Measurements from ENCODE around the gene GPHN. TPM values are rescaled to one million over a fixed set of nuclear protein-coding genes. Genes with fewer than 3 reads are reported as not detected.

GPHN gene
- 10 to 100 TPM; 21.3 to 24.9 TPM for total RNA-seq
- long read RNA-seq, donor 1, full-length matches to known transcripts = 3 of 16 reads
- long read RNA-seq, donor 1, partial matches to known transcripts = 3 of 16 reads
- long read RNA-seq, donor 1, other reads (novel, unspliced or antisense) = 10 of 16 reads
- long read RNA-seq, donor 2, full-length matches to known transcripts = 3 of 21 reads
- long read RNA-seq, donor 2, partial matches to known transcripts = 10 of 21 reads
- long read RNA-seq, donor 2, other reads (novel, unspliced or antisense) = 8 of 21 reads

DNA sequence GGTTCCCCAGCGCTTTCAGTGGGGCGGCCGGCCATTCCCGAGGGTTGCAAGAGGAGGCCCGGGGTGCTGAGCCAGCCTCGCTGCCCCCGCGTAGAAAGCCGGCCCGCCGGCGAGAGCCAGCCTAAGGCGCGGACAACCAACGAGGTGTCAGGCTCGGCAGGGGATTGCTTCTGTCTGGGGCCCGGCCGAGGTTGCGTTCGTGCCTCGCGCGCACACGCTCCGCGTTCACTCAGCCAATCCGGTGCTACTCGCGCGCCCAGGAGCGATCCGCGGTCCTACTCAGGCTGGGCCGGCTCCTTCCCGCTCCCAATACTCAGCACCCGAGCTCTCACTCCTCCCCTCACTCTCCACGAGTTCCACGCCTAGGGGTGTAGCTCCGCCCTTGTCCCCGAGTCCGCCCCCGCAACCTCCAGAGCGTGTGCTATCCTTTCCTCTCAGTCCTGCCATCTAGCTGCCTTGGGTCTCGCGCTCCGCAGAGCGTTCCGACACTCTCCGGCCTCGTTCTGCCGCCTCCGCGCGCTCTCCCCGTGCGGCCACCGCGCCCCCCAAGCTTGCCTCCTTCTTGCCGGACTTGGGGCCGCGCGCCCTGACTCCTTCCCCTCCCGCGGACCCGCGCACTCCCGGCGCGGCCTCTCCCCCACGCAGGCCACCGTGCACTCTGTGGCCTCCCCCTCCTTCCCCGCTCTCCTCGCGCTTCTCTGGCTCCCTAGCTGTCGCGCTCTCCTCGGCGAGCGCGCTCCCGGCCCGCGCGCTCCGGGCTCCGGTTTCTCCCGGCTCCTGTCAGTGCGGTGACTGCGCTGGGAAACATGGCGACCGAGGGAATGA lies at the start of gene GPHN:
GPHN (plus strand) TSS at position 426 of the 825 bp plus-strand sequence.
- intact Hi-C loops (cut with DNase I) = no loop called here
- DNase-seq (ENCODE audit: low spot score) = peak; percentile 98

- DNase-seq (ENCODE audit: low spot score) = no peak
- intact Hi-C loops (cut with DNase I) = no loop called here
Measured at GRCh38 chr14:66459603-66460002, 48.3 kb upstream of the GPHN start.

DNA sequence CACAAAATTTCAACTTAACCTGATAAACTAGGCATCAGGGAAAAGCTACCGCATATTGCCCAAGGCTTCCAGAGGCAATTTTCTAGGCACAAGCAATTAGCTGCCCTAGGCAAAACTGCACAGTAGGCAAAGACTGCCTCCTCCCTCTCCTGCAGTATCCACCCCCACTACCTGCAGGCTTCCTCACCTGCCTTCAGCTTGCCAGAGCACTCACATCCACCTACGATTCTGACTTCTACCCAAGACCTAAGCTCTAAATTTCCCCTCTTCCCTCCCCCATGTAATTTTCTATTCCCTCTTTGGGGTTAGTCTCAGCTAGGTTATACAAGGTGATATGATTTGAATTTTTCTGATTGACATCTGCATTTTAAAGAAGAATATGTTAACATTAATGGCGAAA lies 43.7 kb upstream of the GPHN start:
- DNase-seq (ENCODE audit: low spot score) = no peak
- intact Hi-C loops (cut with DNase I) = no loop called here

- DNase-seq (ENCODE audit: low spot score) = no peak
- intact Hi-C loops (cut with DNase I) = no loop called here
Measured at GRCh38 chr14:66468778-66469367, 39.1 kb upstream of the GPHN start.

GRCh38 chr14:66471584-66471983 lies 36.4 kb upstream of the GPHN start:
- intact Hi-C loops (cut with DNase I) = no loop called here
- DNase-seq (ENCODE audit: low spot score) = no peak

GRCh38 chr14:66472251-66472650 lies 35.7 kb upstream of the GPHN start:
- DNase-seq (ENCODE audit: low spot score) = no peak
- intact Hi-C loops (cut with DNase I) = no loop called here

DNA sequence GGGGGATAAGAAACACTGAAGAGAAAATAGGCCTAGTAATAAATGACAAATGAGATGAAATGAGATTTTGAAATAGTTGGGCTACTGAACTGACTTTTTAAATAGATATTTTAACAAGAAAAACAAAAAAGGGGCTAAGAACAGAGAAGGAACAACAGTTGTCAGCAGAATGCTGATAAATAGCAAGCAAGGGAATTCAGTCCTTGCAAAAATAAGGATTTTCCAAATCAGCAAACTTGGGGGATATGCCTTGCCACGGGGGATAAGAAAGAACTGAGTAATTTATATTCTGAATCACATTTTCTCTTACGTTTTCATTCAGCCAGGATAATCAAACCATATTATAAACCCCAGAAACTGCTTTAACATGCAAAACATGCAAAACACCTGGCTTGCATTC lies 34.7 kb upstream of the GPHN start:
- DNase-seq (ENCODE audit: low spot score) = no peak
- intact Hi-C loops (cut with DNase I) = no loop called here

DNA sequence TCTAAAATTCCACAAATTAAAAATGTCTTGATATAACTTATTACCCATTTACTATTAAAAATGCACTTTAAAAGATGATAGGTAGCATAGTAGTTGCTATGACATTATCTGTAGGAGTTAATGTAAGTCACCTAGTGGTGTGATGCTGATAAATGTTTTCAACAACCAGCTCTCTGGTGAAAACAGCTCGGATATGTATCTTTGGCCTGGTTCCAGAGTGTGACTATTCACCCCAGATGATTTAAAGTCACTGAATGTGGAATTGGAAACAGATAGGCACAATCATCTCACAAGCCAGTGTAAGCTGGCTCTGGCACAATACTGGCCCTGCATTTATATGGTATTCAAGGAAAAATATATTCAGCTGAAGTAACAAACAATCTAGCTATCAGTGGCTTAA lies 31.0 kb upstream of the GPHN start:
- intact Hi-C loops (cut with DNase I) = no loop called here
- no peak for DNase-seq (ENCODE audit: low spot score)

- intact Hi-C loops (cut with DNase I) = no loop called here
- no peak for DNase-seq (ENCODE audit: low spot score)
Measured at GRCh38 chr14:66477567-66477966, 30.4 kb upstream of the GPHN start.

DNA sequence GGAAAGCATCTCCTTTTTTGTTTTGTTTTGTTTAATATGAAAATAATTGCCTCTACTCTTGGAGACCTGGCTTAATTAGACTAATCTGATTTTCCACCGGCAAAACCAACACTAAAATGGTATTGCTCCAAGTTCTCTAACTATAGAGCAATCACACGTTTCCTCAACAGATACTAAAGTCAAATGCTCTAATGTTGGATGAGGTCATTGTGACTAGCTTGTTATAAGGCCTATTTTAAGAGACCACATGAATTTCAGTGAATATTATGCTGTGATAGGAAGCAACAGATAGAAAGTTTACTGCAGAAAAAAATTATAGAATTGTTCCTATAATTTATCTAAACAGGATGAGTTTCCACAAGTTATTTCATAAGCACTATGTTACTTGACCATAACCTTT lies 25.1 kb upstream of the GPHN start:
- intact Hi-C loops (cut with DNase I) = no loop called here
- DNase-seq (ENCODE audit: low spot score) = no peak

DNA sequence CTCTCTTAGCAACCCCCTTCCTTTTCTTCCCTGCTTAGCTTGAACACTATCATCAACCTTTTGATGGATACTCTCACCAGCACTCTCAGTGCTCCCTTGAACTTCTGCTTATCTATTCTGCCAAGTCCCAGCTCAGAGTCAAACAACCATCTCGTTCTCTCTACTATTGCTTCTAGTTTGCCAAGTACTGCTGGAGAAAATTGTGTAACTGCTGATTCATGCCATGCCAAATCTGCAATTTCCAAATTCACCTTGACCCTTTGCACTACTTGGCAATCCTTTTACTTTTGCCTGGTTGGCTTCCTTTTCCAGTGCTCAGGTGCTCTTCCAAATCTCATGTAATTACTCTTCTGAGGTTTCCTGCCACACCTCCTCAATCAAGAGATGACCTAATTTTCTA lies 24.6 kb upstream of the GPHN start:
- no peak for DNase-seq (ENCODE audit: low spot score)
- intact Hi-C loops (cut with DNase I) = no loop called here

DNA sequence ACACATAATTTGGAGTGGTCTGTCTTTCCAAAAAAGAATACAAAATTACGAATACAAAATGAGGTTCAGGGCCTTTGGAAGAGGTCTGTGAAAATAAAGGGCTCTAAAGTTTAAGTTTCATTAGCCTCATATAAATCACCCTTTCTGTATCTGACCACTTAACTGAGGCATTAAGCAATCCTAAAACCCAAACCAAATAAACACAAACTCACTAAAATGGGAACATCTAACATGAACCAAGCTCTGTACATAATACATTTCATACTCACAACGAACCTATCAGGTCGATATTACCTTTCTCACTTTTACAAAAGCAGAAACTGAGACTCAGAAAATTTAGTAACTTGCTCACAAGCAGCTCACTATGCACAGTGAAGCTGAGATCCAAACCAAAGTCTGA lies 22.9 kb upstream of the GPHN start:
- intact Hi-C loops (cut with DNase I) = no loop called here
- DNase-seq (ENCODE audit: low spot score) = no peak

- intact Hi-C loops (cut with DNase I) = no loop called here
- no peak for DNase-seq (ENCODE audit: low spot score)
Measured at GRCh38 chr14:66485910-66486421, 22.0 kb upstream of the GPHN start, which contains the start of gene CCDC196. CCDC196 (plus strand) TSS chr14:66486371; CDS start chr14:66486503, 132 bp downstream.

GRCh38 chr14:66487164-66487563 lies 20.8 kb upstream of the GPHN start:
- no peak for DNase-seq (ENCODE audit: low spot score)
- intact Hi-C loops (cut with DNase I) = no loop called here

GRCh38 chr14:66490143-66491111 lies 17.5 kb upstream of the GPHN start:
- intact Hi-C loops (cut with DNase I) = loop anchor here in 1 of 2 donors (10.0 kb wide), 1 partner anchor 624 kb away; no protein-coding TSS in a partner anchor
- DNase-seq (ENCODE audit: low spot score) = no peak

DNA sequence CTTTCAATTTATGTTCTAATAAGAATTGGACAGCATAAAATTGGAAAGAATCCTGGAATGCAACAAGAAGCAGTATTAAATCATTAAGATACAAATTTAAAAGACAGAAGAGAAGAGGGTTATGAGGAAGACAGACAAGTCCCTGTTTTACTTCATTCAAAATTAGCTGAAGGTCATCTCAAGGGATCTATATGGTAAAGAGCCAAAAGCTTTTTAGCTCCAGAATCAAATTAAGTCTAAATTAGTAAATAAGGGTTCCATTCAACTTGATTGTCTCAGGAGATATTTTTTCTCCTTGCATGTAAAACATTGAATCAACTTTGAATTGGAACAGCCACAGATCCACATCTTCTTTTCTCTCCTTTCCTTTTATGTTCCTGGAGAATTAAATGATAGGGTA lies 14.2 kb upstream of the GPHN start:
- intact Hi-C loops (cut with DNase I) = loop anchor here in 1 of 2 donors (10.0 kb wide), 1 partner anchor 621 kb away; no protein-coding TSS in a partner anchor
- DNase-seq (ENCODE audit: low spot score) = no peak

- DNase-seq (ENCODE audit: low spot score) = no peak
- intact Hi-C loops (cut with DNase I) = loop anchor here in 1 of 2 donors (10.0 kb wide), 1 partner anchor 619 kb away; no protein-coding TSS in a partner anchor
Measured at GRCh38 chr14:66495218-66496098, 12.5 kb upstream of the GPHN start.
